Caco-2 (cell line): ENCODE data around the gene NFIA. TPM values are rescaled to one million over a fixed set of nuclear protein-coding genes. Genes with fewer than 3 reads are reported as not detected.

Source experiments
- BruUV-seq: library from RNA; stranded (reverse); fragments of 400-500 nt; replicated peaks from 2 replicates; lab custom pipeline; 2021; lab: Mats Ljungman, UMichigan
- CTCF ChIA-PET: fragments of 300-600 bp; sonication (Branson Sonifier 250); formaldehyde crosslinking; loops from one replicate; lab custom pipeline; 2022; ENCODE audit warnings: antibody characterized with exemption; lab: Charles Lee
- POLR2A ChIA-PET: fragments of 300-600 bp; sonication (Branson Sonifier 250); formaldehyde crosslinking; loops from one replicate; lab custom pipeline; 2022; ENCODE audit warnings: antibody characterized with exemption; lab: Charles Lee
- DNase-seq, 2 experiments: peaks; one replicate each; pipeline versions ENCODE4 v3.0.0 to v3.0.0-alpha.2; 2020 to 2022
- H3K27me3 ChIP-seq: replicated peaks from 2 replicates; pipeline ENCODE4 v1.6.0; 2011; ENCODE audit warnings: low read length; ENCODE audit not compliant: control insufficient read depth, insufficient read depth
- H3K36me3 ChIP-seq: 2 replicates; pipeline ENCODE4 v1.5.1; 2011; ENCODE audit warnings: low read length; ENCODE audit not compliant: control insufficient read depth, insufficient read depth
- H3K4me1 ChIP-seq: fragments of 250-450 bp; sonication (Bioruptor Pico); 2 replicates; pipeline ENCODE4 v1.5.1; 2020; ENCODE audit warnings: mild to moderate bottlenecking
- H3K4me3 ChIP-seq: 2 replicates; pipeline ENCODE4 v1.5.1; 2011; ENCODE audit warnings: low read depth, mild to moderate bottlenecking, control low read depth, low read length
- H3K9me3 ChIP-seq: fragments of 250-450 bp; sonication (Bioruptor Pico); 2 replicates; pipeline ENCODE4 v1.5.1; 2020; ENCODE audit warnings: mild to moderate bottlenecking, moderate library complexity
- H3K27ac Mint-ChIP-seq: one replicate; pipeline ENCODE4 v1.8.0; 2022; ENCODE audit warnings: mixed read lengths; ENCODE audit not compliant: unreplicated experiment
- H3K27me3 Mint-ChIP-seq: one replicate; pipeline ENCODE4 v1.8.0; 2022; ENCODE audit warnings: mixed read lengths; ENCODE audit not compliant: insufficient read depth, unreplicated experiment
- H3K36me3 Mint-ChIP-seq: one replicate; pipeline ENCODE4 v1.8.0; 2022; ENCODE audit warnings: mild to moderate bottlenecking, mixed read lengths; ENCODE audit not compliant: insufficient read depth, unreplicated experiment
- H3K4me1 Mint-ChIP-seq: one replicate; pipeline ENCODE4 v1.8.0; 2022; ENCODE audit warnings: low read depth, mixed read lengths; ENCODE audit not compliant: unreplicated experiment
- H3K4me3 Mint-ChIP-seq: one replicate; pipeline ENCODE4 v1.8.0; 2022; ENCODE audit warnings: mild to moderate bottlenecking, moderate library complexity, mixed read lengths; ENCODE audit not compliant: unreplicated experiment
- H3K9me3 Mint-ChIP-seq: one replicate; pipeline ENCODE4 v1.8.0; 2022; ENCODE audit warnings: mixed read lengths; ENCODE audit not compliant: unreplicated experiment
- intact Hi-C: fragments of 100-400 bp; cut with micrococcal nuclease; formaldehyde crosslinking; loops from one replicate; pipeline ENCODE4 v1.10.0; 2022; ENCODE audit not compliant: unreplicated experiment
- total RNA-seq: library from RNA; stranded (reverse); gene quantifications from 2 replicates; pipeline ENCODE4 v1.2.3, GENCODE V29; 2022
- TF ChIP-seq, protein P1 (sequence below), 2 experiments: fragments of 200-600 bp in 1 of 2; IDR thresholded peaks; 1 replicate in 1 of 2; 2 replicates in 1 of 2; pipeline versions ENCODE4 v1.5.1 to v1.8.0; 2011 to 2022; ENCODE audit warnings: antibody characterized with exemption in 1 of 2, control low read depth in 1 of 2, inconsistent platforms in 1 of 2, low read depth in 1 of 2, low read length in 1 of 2, mild to moderate bottlenecking in 1 of 2, moderate library complexity in 1 of 2; ENCODE audit not compliant: insufficient read depth in 1 of 2, severe bottlenecking in 1 of 2, unreplicated experiment in 1 of 2

The NFIA gene
- total RNA-seq, 1 experiment from 2014 or later = 1.4 TPM

DNA sequence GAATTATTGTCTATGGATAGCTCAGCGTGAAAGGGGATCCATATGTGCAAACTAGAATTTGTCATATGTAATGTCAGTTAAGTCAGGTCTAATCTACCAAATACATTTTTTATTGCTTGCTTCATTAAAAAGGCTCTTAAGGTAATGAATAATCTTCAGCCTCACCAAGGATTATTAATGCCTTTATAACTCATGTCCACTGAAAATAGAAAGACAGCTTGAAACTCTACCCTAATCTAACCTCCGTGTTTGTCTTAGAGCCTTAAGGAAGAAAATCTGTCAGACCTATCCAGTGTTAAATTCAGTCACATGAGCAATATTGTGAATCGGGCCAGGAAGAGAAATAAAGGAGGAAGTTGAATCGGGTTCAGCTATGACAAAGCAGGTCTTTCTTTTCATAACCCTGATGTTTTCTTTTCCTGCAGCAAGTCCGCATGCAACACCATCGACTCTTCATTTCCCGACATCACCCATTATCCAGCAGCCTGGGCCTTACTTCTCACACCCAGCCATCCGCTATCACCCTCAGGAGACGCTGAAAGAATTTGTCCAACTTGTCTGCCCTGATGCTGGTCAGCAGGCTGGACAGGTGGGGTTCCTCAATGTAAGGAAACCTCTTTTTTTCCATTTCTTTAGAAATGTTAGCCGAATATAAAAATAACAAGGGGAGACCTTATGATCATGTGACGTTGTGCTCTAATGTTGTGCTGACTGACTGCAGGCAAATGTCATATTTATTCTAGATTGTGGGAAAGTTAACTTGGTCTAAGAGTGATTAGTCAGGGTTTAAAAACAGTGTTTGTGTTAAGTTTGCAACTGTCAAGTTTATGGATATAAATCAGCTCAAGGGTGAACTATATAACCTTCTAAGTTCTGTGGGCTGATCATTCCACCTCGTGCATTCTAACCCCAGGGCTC lies 321.6 kb downstream of the NFIA start:
- H3K27ac Mint-ChIP-seq = no peak overlapping the region
- H3K36me3 Mint-ChIP-seq = no peaks in the 10 kb centered on the region
- no peaks in the 10 kb centered on the region for H3K9me3 Mint-ChIP-seq
- no peaks in the 10 kb centered on the region for H3K4me1 Mint-ChIP-seq
- POLR2A ChIA-PET = no interaction called here
- intact Hi-C loops = no loop called here
- no peak overlapping the region for H3K4me3 Mint-ChIP-seq
- CTCF ChIA-PET = no interaction called here
- no peaks in the 10 kb centered on the region for H3K9me3 ChIP-seq
- no TSS peak for BruUV-seq
- TF ChIP-seq, protein P1, sequence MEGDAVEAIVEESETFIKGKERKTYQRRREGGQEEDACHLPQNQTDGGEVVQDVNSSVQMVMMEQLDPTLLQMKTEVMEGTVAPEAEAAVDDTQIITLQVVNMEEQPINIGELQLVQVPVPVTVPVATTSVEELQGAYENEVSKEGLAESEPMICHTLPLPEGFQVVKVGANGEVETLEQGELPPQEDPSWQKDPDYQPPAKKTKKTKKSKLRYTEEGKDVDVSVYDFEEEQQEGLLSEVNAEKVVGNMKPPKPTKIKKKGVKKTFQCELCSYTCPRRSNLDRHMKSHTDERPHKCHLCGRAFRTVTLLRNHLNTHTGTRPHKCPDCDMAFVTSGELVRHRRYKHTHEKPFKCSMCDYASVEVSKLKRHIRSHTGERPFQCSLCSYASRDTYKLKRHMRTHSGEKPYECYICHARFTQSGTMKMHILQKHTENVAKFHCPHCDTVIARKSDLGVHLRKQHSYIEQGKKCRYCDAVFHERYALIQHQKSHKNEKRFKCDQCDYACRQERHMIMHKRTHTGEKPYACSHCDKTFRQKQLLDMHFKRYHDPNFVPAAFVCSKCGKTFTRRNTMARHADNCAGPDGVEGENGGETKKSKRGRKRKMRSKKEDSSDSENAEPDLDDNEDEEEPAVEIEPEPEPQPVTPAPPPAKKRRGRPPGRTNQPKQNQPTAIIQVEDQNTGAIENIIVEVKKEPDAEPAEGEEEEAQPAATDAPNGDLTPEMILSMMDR (IDR thresholded peaks at IDR 0.05; ENCODE audit: insufficient read depth in 1 of 2, low read depth in 1 of 2, low read length in 1 of 2, severe bottlenecking in 1 of 2, unreplicated experiment in 1 of 2) = no peak
- H3K27me3 Mint-ChIP-seq = no peaks in the 10 kb centered on the region
- no peaks in the 10 kb centered on the region for H3K4me1 ChIP-seq
- no peaks in the 10 kb centered on the region for H3K27me3 ChIP-seq
- no peak for DNase-seq
- no peaks in the 10 kb centered on the region for H3K36me3 ChIP-seq
- H3K4me3 ChIP-seq = no peak overlapping the region

GRCh38 chr1:61404597-61405376 lies 322.4 kb downstream of the NFIA start:
- Histone ChIP-seq H3K9me3 (no peaks in the 10 kb centered on the region), H3K27me3 (no peaks in the 10 kb centered on the region), H3K36me3 (no peaks in the 10 kb centered on the region), H3K4me1 (no peaks in the 10 kb centered on the region), H3K4me3 (no peak overlapping the region)
- no peaks in the 10 kb centered on the region for H3K27me3 Mint-ChIP-seq
- POLR2A ChIA-PET = no interaction called here
- no peak overlapping the region for H3K27ac Mint-ChIP-seq
- TF ChIP-seq, protein P1 (IDR thresholded peaks at IDR 0.05; ENCODE audit: insufficient read depth in 1 of 2, low read depth in 1 of 2, low read length in 1 of 2, severe bottlenecking in 1 of 2, unreplicated experiment in 1 of 2) = no peak
- CTCF ChIA-PET = no interaction called here
- H3K36me3 Mint-ChIP-seq = no peaks in the 10 kb centered on the region
- H3K4me3 Mint-ChIP-seq = no peak overlapping the region
- BruUV-seq = no TSS peak
- intact Hi-C loops = no loop called here
- no peaks in the 10 kb centered on the region for H3K4me1 Mint-ChIP-seq
- H3K9me3 Mint-ChIP-seq = no peaks in the 10 kb centered on the region
- DNase-seq = no peak

DNA sequence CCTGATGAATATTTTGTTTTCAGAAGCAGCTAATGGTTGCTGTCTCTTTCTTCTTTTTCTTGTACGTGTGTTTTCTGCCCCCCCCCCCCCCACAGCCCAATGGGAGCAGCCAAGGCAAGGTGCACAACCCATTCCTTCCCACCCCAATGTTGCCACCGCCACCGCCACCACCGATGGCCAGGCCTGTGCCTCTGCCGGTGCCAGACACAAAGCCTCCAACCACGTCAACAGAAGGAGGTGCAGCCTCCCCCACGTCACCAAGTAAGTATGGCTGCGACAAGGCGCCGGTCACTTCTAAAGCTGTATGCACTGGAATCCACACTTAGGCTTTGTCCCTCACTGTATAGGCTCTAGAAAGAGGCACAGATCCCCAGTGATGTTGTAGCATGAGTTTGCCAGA lies 324.1 kb downstream of the NFIA start:
- no peaks in the 10 kb centered on the region for H3K9me3 Mint-ChIP-seq
- intact Hi-C loops = no loop called here
- H3K36me3 Mint-ChIP-seq = no peaks in the 10 kb centered on the region
- no peak overlapping the region for H3K4me3 ChIP-seq
- H3K27me3 Mint-ChIP-seq = no peaks in the 10 kb centered on the region
- H3K4me1 Mint-ChIP-seq = no peaks in the 10 kb centered on the region
- TF ChIP-seq, protein P1 (IDR thresholded peaks at IDR 0.05; ENCODE audit: insufficient read depth in 1 of 2, low read depth in 1 of 2, low read length in 1 of 2, severe bottlenecking in 1 of 2, unreplicated experiment in 1 of 2) = no peak
- H3K27ac Mint-ChIP-seq = no peak overlapping the region
- no peak for DNase-seq
- no peaks in the 10 kb centered on the region for H3K36me3 ChIP-seq
- no TSS peak for BruUV-seq
- H3K4me1 ChIP-seq = no peaks in the 10 kb centered on the region
- CTCF ChIA-PET = no interaction called here
- H3K9me3 ChIP-seq = no peaks in the 10 kb centered on the region
- H3K4me3 Mint-ChIP-seq = no peak overlapping the region
- H3K27me3 ChIP-seq = no peaks in the 10 kb centered on the region
- POLR2A ChIA-PET = no interaction called here
